NCI-H1694 treated with DMSO at 0.1 percent for 48 hours (cell line): Measurements from ENCODE around the gene PLEKHA3.
"Not testable (repeated sequence)": the region's sequence is repeated elsewhere in the genome, so short reads cannot be mapped to it uniquely, and the experiment has no call there.

Experiments
- DNase-seq: peaks from one replicate; lab custom pipeline; 2025; lab: John Stamatoyannopoulos, UW

Gene PLEKHA3

DNA sequence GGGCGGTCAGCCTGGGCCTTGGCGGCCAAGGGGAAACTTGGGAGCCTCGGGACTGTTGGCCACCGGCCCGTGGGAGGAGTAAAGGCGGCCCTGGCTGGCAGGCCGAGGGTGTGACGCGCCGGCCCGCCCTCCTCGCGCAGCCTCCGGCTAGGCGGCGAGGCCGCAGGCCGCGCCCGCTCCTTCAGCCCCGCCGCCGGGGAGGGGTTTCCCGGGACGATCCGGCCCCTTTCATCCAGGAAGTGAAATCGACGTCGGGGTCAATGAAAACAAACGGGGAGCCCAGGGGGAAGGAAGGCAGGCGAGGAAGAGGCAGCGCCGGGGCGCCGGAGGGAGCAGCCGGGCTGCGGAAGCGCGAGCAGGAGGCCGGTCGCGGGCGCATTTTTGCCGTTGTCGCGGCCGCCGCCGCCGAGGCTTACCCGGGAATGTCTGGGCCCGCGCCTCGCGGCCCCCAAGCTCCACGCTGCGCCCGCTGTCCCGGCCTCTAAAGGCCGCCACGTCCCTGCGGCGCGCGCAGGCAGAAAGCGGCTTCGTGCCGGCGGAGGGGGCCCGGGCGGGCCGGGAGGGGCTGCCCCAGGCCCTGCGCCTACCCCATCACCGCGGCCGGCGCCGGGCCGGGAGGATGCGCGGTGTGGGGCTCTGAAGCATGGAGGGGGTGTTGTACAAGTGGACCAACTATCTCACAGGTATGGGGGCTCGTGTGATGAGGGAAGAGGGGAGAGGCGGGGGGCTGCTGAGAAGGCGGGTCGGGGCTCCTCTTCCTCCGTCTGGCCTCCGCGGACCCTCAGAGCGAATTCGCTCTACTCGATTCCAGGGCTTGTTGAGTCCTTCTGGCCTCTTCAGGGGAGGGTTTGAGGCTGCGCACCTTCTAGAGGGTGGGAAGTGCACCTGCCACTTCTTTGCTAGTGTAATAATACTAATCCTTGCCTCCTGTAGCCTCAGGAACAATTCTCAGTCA is at the start of gene PLEKHA3:
PLEKHA3 (plus strand) TSS at position 231 of the 955 bp plus-strand sequence; CDS start at position 644, 413 bp downstream.
- DNase-seq: peak; percentile 75

DNA sequence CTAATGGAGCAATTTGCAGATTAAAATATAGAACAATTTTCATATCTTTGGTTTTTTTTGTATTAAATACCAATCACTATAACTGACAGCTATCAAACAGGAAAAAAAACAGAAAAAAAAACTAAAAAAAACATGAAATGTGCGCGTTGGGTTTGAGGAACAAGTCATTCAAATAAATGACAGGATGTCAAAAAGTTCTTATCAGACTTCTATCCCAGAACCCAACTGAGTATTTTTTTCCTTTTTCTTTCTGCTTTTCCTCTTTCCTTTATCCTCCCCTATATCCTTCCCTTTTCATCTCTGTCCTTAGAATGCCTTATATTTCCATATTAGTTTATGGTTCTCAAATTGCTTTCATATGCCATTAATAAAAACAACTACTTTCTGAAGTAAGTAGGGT is 43.6 kb upstream of the PLEKHA3 start:
- DNase-seq: no peak

DNA sequence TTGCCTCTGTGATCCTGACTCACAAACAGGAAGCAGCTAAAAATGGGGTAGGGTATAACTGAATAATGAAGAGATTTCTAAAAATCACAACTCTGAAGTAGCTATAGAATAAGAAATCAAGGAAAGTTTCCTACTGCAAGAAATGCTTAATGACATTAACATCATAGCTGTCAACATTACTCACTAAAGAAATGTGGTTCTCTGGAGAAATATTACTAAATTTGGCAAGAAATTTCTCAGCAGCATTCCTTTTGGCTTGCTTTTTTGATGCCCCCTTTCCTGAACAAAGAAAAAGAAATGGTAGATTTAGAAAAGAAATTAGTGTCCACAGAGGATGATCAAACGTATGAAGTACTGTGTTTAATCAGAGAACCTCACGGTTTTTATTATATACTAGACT is 38.8 kb upstream of the PLEKHA3 start:
- DNase-seq: no peak

DNA sequence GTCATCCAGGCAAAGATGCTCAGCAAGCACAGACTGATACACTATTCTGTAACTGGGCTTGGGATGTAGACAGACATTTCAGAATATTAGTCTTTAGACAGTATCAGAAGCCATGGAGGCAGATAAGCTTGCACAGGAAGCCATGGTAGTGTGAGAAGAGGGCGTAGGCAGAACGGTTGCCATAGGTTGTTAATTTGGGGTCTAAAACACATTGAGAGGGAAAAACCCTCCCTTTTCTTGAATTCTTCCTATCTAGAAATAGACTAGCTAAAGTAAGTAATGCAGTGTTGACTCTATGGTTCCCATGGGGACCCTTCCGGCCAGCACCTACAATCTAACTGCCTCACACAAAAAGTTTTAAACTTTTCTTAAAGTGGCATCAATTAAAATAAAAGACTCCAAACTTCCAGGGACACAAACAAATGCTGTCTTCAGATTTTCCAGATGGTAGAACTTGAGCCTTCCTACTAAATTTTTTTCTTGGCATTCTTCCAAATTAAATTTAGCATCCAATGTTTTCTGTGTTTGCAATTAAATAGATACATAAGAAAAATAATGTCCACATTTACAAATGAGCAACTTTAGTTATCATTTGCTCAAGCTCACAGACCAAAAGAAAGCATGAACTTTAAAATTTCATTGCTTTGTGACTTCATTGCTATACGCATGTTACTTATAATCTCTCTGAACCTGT is 31.1 kb upstream of the PLEKHA3 start:
- no peak for DNase-seq

DNA sequence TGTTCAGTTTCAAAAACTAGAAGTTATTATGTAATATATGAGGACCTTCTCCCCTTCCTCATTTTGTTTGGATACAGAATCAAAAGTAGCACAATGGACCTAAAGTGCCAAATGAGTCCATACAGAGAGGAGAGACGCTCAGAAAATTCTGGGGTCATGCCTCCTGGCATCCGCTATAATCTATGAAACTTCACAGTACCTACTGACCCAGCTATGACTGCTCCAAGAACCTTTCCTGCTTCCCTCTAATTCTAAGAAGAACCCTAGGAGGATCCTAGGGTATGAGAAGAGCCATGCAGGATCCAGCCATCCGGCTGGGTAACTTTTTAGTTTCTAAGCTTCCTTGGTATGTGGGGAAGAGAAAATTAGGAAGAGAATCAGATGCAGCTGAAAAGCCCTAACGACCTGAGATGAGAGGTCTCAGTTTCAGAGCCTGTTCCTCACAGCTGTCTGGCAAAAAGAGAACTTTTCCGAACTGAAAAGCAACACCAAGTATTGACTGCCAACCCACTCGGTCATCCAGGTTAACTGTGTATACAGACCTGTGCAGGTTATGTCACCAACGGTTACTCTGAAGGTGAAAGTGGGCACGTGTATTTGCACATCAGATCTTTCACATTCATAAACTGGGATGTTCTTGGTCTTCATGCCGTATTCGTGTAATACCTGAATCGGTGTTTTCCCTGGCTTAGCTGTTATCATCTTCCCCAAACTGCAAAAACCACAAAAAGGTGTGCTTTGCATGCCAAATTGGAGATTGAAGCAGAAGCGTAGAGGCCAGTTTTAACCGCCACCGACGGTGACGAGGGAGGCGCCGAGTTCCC is 30.3 kb upstream of the PLEKHA3 start:
- DNase-seq: no peak

DNA sequence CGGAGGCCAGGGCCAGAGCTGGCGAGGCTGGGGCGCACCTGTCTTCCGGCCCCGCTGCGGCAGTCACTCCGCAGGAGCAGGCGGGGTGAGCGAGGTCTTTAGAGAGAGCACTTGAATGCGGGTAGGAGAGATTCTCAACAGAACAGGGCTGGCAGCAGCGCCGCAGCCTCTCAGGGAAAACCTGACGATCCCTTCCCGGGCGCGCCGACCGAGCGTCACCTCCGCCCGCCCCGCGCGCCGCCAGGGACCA is 29.8 kb upstream of the PLEKHA3 start:
- no peak for DNase-seq

DNA sequence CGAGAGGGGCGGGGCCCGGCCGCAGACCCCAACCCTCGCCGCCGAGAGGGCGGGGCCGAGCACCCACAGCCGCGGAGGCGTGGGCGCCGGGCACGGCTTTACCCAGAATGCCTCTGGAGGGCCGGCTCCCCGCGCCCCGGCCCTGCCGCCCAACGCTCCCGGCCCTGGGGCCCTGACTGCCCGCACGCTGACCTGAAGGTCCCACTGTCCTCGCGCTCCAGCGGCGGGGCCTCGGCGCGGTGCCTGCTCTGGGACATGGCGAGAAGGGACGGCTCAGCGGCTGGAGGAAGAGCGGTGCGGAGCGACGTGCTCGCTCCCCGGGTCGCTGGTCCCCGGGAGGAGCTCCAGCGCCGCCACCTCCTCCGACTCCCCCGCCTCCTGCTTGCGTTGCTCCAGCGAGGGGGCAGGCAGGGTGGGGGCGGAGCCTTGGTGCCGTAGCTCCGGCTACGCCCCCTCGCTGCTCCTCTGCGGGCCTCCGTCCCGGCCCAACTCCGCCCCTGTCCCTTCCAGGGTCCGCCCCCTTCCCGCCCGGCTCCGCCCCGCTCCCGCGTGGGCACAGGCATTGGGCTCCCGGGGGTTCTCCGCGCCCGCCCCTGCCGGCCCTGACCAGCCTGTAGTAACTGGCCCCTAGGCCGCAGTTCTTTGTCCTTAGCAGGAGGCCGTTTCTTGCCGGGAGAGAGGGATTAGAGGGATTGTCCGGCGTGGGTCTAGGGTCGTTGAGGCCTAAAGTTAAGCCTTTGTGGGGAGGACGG is 29.3 kb upstream of the PLEKHA3 start, which contains the start of the genes PJVK and PRKRA:
PJVK (plus strand) TSS at position 605 of the 752 bp plus-strand sequence. CDS start 2,032 bp downstream, outside the sequence.
PRKRA (minus strand) TSS at position 402 of the 752 bp plus-strand sequence; CDS start at position 257, 145 bp downstream.
- DNase-seq: peak; percentile 93

DNA sequence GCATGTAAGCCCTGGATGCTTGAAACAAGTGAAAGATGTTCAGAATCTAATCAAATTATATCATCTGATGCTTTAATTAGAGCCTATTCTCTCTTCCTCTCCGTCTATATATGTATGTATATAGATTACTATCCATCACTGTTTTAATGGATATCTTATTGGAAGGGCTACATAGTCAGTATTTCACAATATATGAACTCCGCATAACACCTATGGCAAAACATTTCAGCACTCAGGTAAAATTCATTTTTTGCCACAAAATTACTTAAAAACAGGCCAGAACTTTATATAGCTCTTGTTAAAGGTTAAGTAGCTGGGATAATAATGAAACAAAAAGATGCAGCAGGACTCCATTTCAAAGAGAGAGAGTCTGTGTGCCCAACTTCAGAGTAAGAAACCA is 27.9 kb upstream of the PLEKHA3 start:
- DNase-seq: no peak

DNA sequence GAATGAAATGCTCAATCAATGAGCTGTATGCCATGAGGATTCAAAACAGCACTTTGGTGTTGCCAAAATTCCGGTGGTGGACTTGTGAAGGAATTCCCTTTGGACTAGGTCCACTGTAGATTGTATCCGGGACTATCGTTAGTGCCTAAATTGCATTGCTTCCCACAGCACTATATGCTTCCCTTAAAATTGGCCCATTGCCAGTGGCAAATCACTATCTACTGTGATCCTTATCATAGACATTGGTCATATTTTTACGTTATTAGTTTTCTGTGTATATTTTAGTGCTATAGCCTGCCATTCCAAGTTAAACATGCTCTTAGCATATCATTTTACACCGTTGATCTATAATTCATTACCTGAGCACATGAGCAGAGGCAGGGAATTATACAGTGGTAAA is 27.4 kb upstream of the PLEKHA3 start:
- DNase-seq: no peak

DNA sequence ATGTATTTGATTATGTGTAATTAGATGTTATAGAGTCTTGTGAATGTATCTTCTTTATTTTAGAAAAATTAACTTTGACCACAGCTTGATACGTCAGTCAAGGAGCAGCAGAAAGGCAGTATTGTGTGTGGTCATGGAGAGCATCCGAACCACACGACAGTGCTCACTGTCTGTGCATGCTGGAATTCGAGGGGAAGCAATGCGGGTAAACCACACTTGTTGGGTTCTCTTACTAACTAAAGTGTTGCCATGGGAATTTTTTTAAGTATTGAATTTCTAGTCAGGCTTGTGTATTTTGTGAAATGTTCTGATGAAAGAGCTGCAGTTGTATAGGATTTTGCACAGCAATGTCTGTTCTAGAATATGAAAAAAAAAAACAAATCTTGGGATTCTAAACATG is 24.3 kb upstream of the PLEKHA3 start:
- DNase-seq: no peak

DNA sequence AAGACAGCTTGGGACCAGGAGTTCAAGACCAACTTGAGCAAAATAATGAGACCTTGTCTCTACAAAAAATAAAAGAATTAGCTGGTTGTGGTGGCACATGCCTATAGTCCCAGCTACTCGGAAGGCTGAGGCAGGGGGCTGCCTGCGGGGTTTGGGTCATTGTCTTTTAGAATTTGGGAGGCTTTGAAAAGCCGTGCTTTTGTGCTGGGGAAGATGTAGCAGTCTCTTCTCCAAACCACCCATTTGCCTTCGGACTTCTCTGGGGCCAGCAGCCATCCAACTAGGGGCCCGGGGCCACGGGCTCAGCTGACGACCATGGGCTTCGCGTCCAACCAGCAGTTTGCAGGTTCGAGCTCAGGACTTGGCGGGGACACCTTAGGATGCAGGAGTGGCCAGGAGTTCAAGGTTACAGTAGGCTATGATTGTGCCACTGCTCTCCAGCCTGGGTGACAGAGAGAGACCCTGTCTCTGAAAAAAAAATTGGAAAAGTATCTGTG is 22.8 kb upstream of the PLEKHA3 start:
- no peak for DNase-seq

DNA sequence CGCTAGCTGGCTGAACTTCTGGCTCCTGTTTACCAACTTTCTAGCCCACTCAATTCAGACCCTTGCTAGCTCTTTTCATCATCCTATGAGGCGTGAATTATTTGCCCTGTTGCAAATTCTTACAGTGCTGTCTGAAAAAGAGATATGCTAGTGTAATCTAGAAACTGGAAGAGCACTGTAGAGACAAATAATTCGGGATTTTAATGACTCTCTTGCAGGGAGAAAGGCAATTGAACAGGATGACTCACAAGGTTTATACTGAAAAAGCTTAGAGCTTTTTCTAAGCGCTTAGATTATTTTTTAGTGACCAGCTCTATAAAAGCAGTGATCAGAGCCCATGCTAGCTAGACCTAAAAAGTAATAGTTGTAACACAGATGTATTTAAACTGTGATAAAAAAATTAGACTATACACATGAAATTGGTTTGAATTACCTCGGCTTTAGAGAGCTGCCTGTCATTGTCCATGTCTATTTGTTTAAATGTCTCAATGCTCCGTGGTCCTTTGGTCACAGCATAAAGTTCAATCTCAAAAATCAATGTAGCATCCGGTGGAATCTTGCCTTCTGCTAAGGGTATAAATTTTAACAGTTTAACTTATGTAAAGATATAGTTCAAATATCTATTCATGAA is 10.9 kb upstream of the PLEKHA3 start:
- DNase-seq: no peak

DNA sequence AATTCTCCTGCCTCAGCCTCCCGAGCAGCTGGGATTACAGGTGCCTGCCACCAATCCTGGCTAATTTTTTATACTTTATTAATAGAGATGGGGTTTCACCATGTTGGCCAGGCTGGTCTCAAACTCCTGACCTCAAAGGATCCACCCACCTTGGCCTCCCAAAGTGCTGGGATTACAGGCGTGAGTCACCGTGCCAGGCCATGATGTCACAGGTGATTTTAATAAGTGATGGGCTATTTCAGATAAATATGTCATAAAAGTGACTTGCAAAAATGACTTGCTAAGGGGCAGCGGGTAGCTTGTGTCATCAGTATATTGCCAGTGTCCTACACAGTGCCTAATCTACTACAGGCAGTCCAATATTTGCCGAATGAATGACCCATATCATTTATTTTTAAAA is 8.9 kb upstream of the PLEKHA3 start:
- not testable (repeated sequence) for DNase-seq

DNA sequence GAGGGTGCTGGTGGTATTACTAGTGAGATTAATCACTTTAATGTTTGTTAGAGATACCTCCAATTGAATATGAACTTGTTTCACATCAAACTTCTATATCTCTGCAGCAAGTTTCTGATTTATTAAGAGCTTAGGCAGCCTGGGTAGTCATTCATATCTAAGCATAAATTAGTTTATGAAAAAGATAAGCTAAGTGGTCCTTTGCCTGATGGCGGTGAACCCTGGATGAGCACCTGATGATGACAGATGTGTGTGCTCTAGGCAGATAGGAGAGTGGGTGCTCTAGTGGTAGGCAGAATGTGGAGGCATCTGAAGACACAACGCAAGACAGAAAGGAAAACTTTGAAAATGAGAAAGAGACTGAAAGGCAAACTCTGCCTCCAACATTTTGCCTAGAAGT is 6.9 kb upstream of the PLEKHA3 start:
- no peak for DNase-seq

DNA sequence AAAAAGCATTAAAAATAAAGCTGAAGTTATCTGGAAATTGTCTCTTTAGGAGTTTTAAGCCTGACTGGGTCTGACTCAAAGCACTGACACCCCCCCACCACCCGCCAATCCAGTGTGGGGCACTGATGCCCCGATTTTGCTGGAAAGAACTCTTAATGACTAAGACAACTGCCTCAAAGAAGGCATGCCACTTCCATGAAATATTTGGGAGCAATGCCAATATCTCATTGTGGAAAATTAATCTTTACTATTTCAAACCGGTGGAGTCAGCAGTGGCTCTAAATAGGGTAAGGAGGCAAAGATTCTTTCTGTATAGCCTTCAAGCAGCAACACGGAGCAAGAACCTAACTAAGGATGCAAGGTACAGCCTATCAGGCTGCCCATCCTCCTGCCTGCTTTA is 6.3 kb upstream of the PLEKHA3 start:
- no peak for DNase-seq

DNA sequence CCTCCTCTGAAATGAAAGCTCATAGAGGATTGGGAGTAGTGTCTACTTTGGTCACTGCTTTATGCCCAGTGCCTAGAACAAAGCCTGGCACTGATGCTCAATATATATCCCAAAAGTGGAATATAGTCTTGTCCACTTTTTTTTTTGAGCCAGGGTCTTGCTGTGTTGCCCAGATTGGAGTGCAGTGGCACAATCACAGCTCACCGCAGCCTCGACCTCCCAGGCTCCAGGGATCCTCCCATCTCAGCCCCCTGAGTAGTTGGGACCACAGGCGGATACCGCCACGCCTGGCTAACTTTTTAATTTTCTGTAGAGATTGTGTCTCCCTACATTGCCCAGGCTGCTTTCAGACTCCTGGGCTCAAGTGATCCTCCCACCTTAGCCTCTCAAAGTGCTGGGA is 5.7 kb upstream of the PLEKHA3 start:
- no peak for DNase-seq

DNA sequence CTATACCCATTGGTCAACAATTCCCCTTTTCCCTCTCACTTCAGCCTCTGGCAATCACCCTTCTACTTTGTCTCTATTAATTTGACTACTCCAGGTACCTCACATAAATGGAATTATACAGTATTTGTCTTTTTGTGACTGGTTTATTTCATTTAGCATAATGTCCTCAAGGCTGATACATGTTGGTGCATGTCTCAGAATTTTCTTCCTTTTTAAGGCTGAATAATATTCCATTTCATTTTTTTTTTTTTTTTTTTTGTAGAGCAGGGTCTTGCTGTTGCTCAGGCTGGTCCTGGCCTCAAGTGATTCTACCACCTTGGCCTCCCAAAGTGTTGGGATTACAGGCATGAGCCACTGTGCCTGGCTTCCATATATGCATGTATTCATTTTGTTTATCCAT is 3.8 kb upstream of the PLEKHA3 start:
- DNase-seq: no peak

DNA sequence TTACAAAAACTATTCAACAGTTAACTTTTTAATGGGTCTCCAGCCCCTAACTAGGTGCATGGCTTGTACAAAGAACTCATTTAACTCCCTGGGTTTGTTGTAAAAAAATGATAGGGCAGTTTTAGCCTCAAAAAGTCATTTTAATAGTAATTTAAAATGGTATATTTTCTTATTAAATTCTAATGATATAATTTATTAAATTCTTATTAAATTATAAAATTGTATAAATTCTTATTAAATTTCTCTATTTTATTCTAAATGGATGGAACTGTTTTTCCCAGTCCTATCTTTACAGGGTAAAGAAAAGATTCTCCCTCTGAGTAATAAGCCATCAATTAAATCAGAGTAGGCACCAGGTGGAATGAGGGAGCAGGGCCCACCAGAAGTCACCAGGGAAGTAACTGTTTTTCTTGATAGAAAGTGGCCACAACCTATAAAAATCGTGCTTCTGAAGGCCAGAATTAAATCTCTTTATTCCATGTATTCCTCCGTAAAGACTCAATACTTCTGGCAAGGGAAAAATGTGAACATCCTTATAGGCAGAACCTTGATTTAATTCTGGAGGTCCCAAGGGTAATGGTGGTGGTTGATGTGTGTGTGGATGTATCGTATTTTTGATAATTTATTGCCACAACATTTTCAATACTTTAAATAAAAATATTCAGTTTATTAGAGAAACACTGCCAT is 2.7 kb upstream of the PLEKHA3 start:
- peak; percentile 27 for DNase-seq

DNA sequence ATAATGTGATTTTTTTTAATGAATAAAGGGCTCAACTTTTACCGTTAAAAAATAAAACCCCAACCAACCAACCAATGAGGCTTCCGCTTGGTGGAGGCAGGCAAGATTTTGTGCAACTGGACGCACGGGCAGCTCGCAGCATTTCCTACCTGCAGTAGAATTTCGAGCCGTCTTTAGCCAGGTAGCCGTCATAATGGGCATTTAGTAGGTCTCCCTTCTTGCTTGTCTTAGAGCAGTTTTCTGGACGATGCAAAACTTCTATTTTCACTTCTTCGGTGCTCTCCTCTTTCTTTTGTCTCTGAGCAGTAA is 2.2 kb upstream of the PLEKHA3 start:
- no peak for DNase-seq

DNA sequence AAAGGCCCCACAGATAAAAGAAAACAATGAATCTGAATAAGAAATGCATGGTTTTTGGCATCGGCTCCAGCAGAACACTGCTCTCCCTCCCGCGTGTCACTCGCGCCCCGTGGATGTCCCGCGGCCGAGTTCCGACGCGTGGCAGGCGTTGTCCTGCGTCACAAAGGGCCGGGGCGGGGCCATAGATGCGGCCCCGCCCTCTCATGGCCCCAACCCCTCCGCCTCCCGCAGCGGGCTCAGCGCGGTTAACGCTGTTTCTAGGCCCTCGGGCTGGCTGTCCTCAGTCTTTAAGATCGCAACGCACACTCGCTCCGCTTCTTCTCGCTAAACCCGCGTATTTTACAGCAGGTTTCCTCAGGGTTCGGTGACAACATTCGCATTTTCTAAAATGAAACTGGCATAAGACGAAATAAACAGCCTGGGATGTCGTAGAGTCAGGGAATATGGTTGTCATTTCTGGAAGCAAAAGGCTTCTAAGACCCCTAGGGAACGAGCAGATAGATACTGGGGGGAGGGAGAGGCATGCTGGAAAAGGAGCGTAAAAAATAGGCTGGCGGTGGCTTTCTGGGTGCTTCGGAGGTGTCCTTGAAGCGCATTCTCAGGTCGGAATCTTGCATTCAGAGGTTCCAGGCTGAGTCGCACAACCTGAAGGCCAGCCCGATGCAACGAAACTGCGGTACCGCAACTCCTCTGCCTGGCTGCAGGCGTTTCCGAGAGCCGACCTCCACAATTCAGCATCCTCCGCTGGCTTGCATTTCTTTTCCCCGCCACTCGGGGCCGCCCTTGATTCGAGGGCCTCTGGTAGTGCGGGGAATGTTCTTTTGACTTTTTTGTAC is 1.6 kb upstream of the PLEKHA3 start, which contains the start of gene FKBP7:
FKBP7 (minus strand) TSS at position 162 of the 836 bp plus-strand sequence; CDS start at position 61, 101 bp downstream.
- peak; percentile 90 for DNase-seq
